Renal cortical epithelial cell (primary cell): Measurements from ENCODE around the gene TMEM203. TPM values are rescaled to one million over a fixed set of nuclear protein-coding genes. Genes with fewer than 3 reads are reported as not detected.

Experiments used
- DNase-seq: peaks from one replicate; pipeline ENCODE4 v3.0.0-alpha.2; 2011; ENCODE audit warnings: low read depth
- total RNA-seq: library from RNA; depleted of rRNA; stranded (reverse); fragments of >200 nt; gene quantifications from 2 replicates; pipeline ENCODE4 v1.2.3, GENCODE V29; 2014

TMEM203 gene
- total RNA-seq, 1 donor from 2014 or later: 42.8 TPM

- DNase-seq: no peak
Measured at GRCh38 chr9:137181680-137182079, 23.8 kb downstream of the TMEM203 start.

GRCh38 chr9:137180491-137180890, 25.0 kb downstream of the TMEM203 start:
- no peak for DNase-seq

- DNase-seq: no peak
Measured at GRCh38 chr9:137179761-137180160, 25.7 kb downstream of the TMEM203 start.

- no peak for DNase-seq
Measured at GRCh38 chr9:137178939-137179630, 26.4 kb downstream of the TMEM203 start.

GRCh38 chr9:137178201-137178938, 27.1 kb downstream of the TMEM203 start:
- no peak for DNase-seq

GRCh38 chr9:137176302-137177182, 28.9 kb downstream of the TMEM203 start:
- DNase-seq: peak; percentile 34

- DNase-seq: no peak
Measured at GRCh38 chr9:137175345-137175961, 30.0 kb downstream of the TMEM203 start.

- no peak for DNase-seq
Measured at GRCh38 chr9:137174722-137175293, 30.6 kb downstream of the TMEM203 start.

GRCh38 chr9:137173796-137174664, 31.4 kb downstream of the TMEM203 start:
- no peak for DNase-seq

GRCh38 chr9:137172901-137173795, 32.3 kb downstream of the TMEM203 start:
- no peak for DNase-seq

- DNase-seq: no peak
Measured at GRCh38 chr9:137171149-137171900, 34.1 kb downstream of the TMEM203 start.

GRCh38 chr9:137170486-137171148, 34.8 kb downstream of the TMEM203 start:
- DNase-seq: no peak

- DNase-seq: no peak
Measured at GRCh38 chr9:137169896-137170358, 35.5 kb downstream of the TMEM203 start, which contains the start of gene LRRC26. Gene LRRC26, minus strand, starts transcription at chr9:137170051. Its CDS starts 108 bp downstream, at chr9:137169943.

GRCh38 chr9:137168904-137169856, 36.3 kb downstream of the TMEM203 start:
- DNase-seq: no peak

- DNase-seq: no peak
Measured at GRCh38 chr9:137168573-137168903, 36.9 kb downstream of the TMEM203 start.

- no peak for DNase-seq
Measured at GRCh38 chr9:137167747-137168572, 37.5 kb downstream of the TMEM203 start.
